Activated CD4-positive, CD25-positive, alpha-beta regulatory T cell treated with anti-CD3 and anti-CD28 coated beads, Interleukin-2, amount 50 U/mL, for 16 hours (primary cell): ENCODE results near the gene TFDP3.

Experiments used
- DNase-seq: peaks from one replicate; pipeline ENCODE4 v3.0.0-alpha.2; 2020; ENCODE audit warnings: low read depth, low spot score

The TFDP3 gene

GRCh38 chrX:133185938-133186337, 32.2 kb downstream of the TFDP3 start:
- no peak for DNase-seq

GRCh38 chrX:133185119-133185518, 33.0 kb downstream of the TFDP3 start:
- DNase-seq = no peak

- DNase-seq = no peak
Measured at GRCh38 chrX:133183806-133184205, 34.3 kb downstream of the TFDP3 start.

GRCh38 chrX:133179500-133179899, 38.7 kb downstream of the TFDP3 start:
- DNase-seq = no peak

GRCh38 chrX:133177202-133177601, 41.0 kb downstream of the TFDP3 start:
- no peak for DNase-seq

GRCh38 chrX:133175605-133176004, 42.5 kb downstream of the TFDP3 start:
- DNase-seq = no peak

GRCh38 chrX:133175162-133175561, 43.0 kb downstream of the TFDP3 start:
- DNase-seq = no peak

- no peak for DNase-seq
Measured at GRCh38 chrX:133171962-133172708, 46.0 kb downstream of the TFDP3 start.
